Measurements from ENCODE around the gene GATAD2B. TPM values are rescaled to one million over a fixed set of nuclear protein-coding genes. Genes with fewer than 3 reads are reported as not detected.

Gene GATAD2B
- total RNA-seq, result 10 to 100 TPM; 59.5 to 59.8 TPM

- intact Hi-C loops (cut with micrococcal nuclease), result loop anchor here (5.0 kb wide), 1 partner anchor 116 kb away; no protein-coding TSS in a partner anchor
- peaks cover 18% of the 10 kb centered on the region for H3K36me3 Mint-ChIP-seq (ENCODE audit: low read depth)
- DNase-seq (peak; percentile 100), ATAC-seq (peak; percentile 93)
- H3K9me3 Mint-ChIP-seq, result no peaks in the 10 kb centered on the region
- TF ChIP-seq CTCF (IDR thresholded peaks at IDR 0.05), result no peak
- peak within 1 kb of the TSS; percentile 95 for H3K4me3 Mint-ChIP-seq
- ChIA-PET CTCF (interaction anchor here (0.5 to 5.9 kb wide), 10 partner anchors 12 to 403 kb away, joined by 3 to 46 read pairs (median 3); partner anchors contain the start of genes CREB3L4, DENND4B and JTB), POLR2A (interaction anchor here (0.6 to 9.9 kb wide), 24 partner anchors 9 to 1078 kb away, joined by 3 to 126 read pairs (median 4); partner anchors contain the start of genes CREB3L4, DENND4B, JTB and RPS27)
- H3K27me3 Mint-ChIP-seq, result no peaks in the 10 kb centered on the region
- H3K4me1 Mint-ChIP-seq (ENCODE audit: low read depth), result peaks cover 38% of the 10 kb centered on the region
- H3K27ac Mint-ChIP-seq, result peak within 1 kb of the TSS; percentile 97
Observed at GRCh38 chr1:153922972-153923925, at the start of gene GATAD2B. GATAD2B (minus strand) TSS chr1:153922972; CDS start chr1:153828347, 94,625 bp downstream.

GRCh38 chr1:153970346-153970745 lies 47.6 kb upstream of the GATAD2B start:
- H3K4me3 Mint-ChIP-seq, result no peak overlapping the region
- no peak overlapping the region for H3K27ac Mint-ChIP-seq
- no peak for ATAC-seq

GRCh38 chr1:153968972-153969371 lies 46.2 kb upstream of the GATAD2B start:
- peak overlapping the region; percentile 29 for H3K4me3 Mint-ChIP-seq
- CTCF ChIA-PET, result interaction anchor here (2.3 to 5.0 kb wide), 3 partner anchors 8 to 17 kb away, joined by 7 to 56 read pairs (median 35); partner anchors contain the start of genes JTB and RAB13
- no peak for TF ChIP-seq CTCF (IDR thresholded peaks at IDR 0.05)

More at GRCh38 chr1:153970346-153970745, 47.6 kb upstream of the GATAD2B start:
- ChIA-PET POLR2A (interaction anchor here (1.0 to 13.9 kb wide), 2 partner anchors 19 to 329 kb away, joined by 3 to 237 read pairs; partner anchors contain the start of genes RAB13 and RPS27), CTCF (interaction anchor here (0.6 kb wide), 1 partner anchor 294 kb away, joined by 3 read pairs; no protein-coding TSS in a partner anchor)
- H3K36me3 Mint-ChIP-seq (ENCODE audit: low read depth), result peaks cover 37% of the 10 kb centered on the region
- H3K4me1 Mint-ChIP-seq (ENCODE audit: low read depth), result peaks cover 37% of the 10 kb centered on the region
- no peaks in the 10 kb centered on the region for H3K9me3 Mint-ChIP-seq
- DNase-seq, result no peak
- intact Hi-C loops (cut with micrococcal nuclease), result no loop called here
- no peak for TF ChIP-seq CTCF (IDR thresholded peaks at IDR 0.05)
- H3K27me3 Mint-ChIP-seq, result no peaks in the 10 kb centered on the region

DNA sequence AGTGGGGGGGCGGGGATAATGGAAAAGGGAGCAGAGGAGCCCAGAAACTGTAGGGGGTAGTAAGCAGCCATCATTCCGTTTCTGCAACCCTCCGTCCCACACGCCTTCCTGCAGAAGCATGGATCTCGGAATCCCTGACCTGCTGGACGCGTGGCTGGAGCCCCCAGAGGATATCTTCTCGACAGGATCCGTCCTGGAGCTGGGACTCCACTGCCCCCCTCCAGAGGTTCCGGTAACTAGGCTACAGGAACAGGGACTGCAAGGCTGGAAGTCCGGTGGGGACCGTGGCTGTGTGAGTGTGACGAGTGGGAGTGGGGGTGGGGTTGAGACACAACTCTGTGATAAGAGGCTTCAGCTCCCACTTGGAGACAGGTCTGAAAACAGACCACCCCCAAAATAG lies 45.6 kb upstream of the GATAD2B start:
- POLR2A ChIA-PET, result interaction anchor here (1.0 to 13.9 kb wide), 10 partner anchors 7 to 179 kb away, joined by 3 to 237 read pairs (median 19); partner anchors contain the start of genes CRTC2, DENND4B, GATAD2B and JTB
- intact Hi-C loops (cut with micrococcal nuclease), result no loop called here
- H3K4me1 Mint-ChIP-seq (ENCODE audit: low read depth), result peaks cover 31% of the 10 kb centered on the region
- peak overlapping the region; percentile 99 for H3K4me3 Mint-ChIP-seq
- H3K9me3 Mint-ChIP-seq, result no peaks in the 10 kb centered on the region
- peaks cover 22% of the 10 kb centered on the region for H3K36me3 Mint-ChIP-seq (ENCODE audit: low read depth)
- H3K27ac Mint-ChIP-seq, result peak overlapping the region; percentile 94
- no peak for DNase-seq
- H3K27me3 Mint-ChIP-seq, result no peaks in the 10 kb centered on the region
- no peak for ATAC-seq
- CTCF ChIA-PET, result interaction anchor here (0.9 to 5.0 kb wide), 4 partner anchors 8 to 17 kb away, joined by 3 to 56 read pairs (median 21); partner anchors contain the start of genes CRTC2, JTB and RAB13
- TF ChIP-seq CTCF (IDR thresholded peaks at IDR 0.05), result no peak

More at GRCh38 chr1:153968972-153969371, 46.2 kb upstream of the GATAD2B start:
- Mint-ChIP-seq H3K36me3 (ENCODE audit: low read depth) (peaks cover 27% of the 10 kb centered on the region), H3K27me3 (no peaks in the 10 kb centered on the region), H3K9me3 (no peaks in the 10 kb centered on the region), H3K27ac (peak overlapping the region; percentile 32), H3K4me1 (ENCODE audit: low read depth) (peaks cover 32% of the 10 kb centered on the region)
- intact Hi-C loops (cut with micrococcal nuclease), result no loop called here
- DNase-seq (no peak), ATAC-seq (no peak)
- POLR2A ChIA-PET, result interaction anchor here (0.9 to 13.9 kb wide), 5 partner anchors 6 to 45 kb away, joined by 3 to 237 read pairs (median 55); partner anchors contain the start of genes CRTC2, DENND4B, JTB and RAB13

Measured in activated CD8-positive, alpha-beta T cell treated with anti-CD3 and anti-CD28 coated beads for 36 hours (primary cell).